Muscle of arm (tissue), 12 donors: Measurements from ENCODE around the gene CYTH1. TPM values are rescaled to one million over a fixed set of nuclear protein-coding genes. Genes with fewer than 3 reads are reported as not detected.

Experiments used
- DNase-seq: peaks from one replicate; pipeline ENCODE4 v3.0.0-alpha.2; 2013
- polyA plus RNA-seq, 12 donors: library from polyadenylated mRNA; unstranded; fragments of 120-200 nt; gene quantifications; one replicate each; pipeline ENCODE4 v1.2.1, GENCODE V29; 2013; ENCODE audit not compliant: insufficient read length in 12 of 12

Gene CYTH1
- polyA plus RNA-seq, 12 donors, result 18.7 to 48.9 (median 24.0) TPM; not detected in 1

GRCh38 chr17:78624324-78625151 lies 157.5 kb downstream of the CYTH1 start:
- DNase-seq, result no peak

Other genes with a start within 250 kb of the CYTH1 start
- gene DNAH17, start 204.9 kb downstream of the CYTH1 start, polyA plus RNA-seq, result 1 to 10 TPM in 10 of 12 donors, not detected in 2; 1.2 to 4.5 (median 2.4) TPM
- gene USP36, start 58.5 kb upstream of the CYTH1 start, polyA plus RNA-seq, result 10 to 100 TPM in 11 of 12 donors, not detected in 1; 27.5 to 43.3 (median 30.5) TPM
- gene CEP295NL, start 120.9 kb upstream of the CYTH1 start, polyA plus RNA-seq, result under 1 TPM in 8 of 12 donors, not detected in 4; 0.09 to 0.65 (median 0.35) TPM
- 100 to 1,000 TPM in 11 of 12 donors, not detected in 1; 170 to 334 (median 201) TPM for gene TIMP2, start 143.1 kb upstream of the CYTH1 start, polyA plus RNA-seq
- gene LGALS3BP, start 197.7 kb upstream of the CYTH1 start, polyA plus RNA-seq, result 10 to 100 TPM in 11 of 12 donors, not detected in 1; 43.2 to 67.4 (median 44.9) TPM
- 10 to 100 TPM in 11 of 12 donors, not detected in 1; 20.7 to 33.6 (median 26.8) TPM for gene CANT1, start 227.5 kb upstream of the CYTH1 start, polyA plus RNA-seq
- 10 to 100 TPM in 2 of 12 donors, 1 to 10 TPM in 8, not detected in 2; 2.9 to 16.4 (median 5.3) TPM for gene C1QTNF1, start 241.9 kb upstream of the CYTH1 start, polyA plus RNA-seq